Measurements from ENCODE around the gene VPS4B. TPM values are rescaled to one million over a fixed set of nuclear protein-coding genes. Genes with fewer than 3 reads are reported as not detected.

The VPS4B gene
- total and polyA plus RNA-seq, 2 donors (not counting 3 experiments of a cell fraction or from before 2014, with no cell fraction given) = 10.5 to 54.7 TPM

- ChIA-PET CTCF (no interaction called here), POLR2A (no interaction called here)
- Histone ChIP-seq H3K36me3 (ENCODE audit: control insufficient read depth in 2 of 2, extremely low read depth in 1 of 2, insufficient read depth in 2 of 2, low read length in 2 of 2) (no peaks in the 10 kb centered on the region), H3K79me2 (ENCODE audit: control insufficient read depth, insufficient read depth, low read length) (no peaks in the 10 kb centered on the region), H3K9me1 (replicated peaks; ENCODE audit: control insufficient read depth, extremely low read depth, insufficient read depth, low read length) (no peaks in the 10 kb centered on the region), H3K4me3 (replicated peaks in 1 of 3; ENCODE audit: insufficient read depth in 1 of 3, low read depth in 1 of 3, low read length in 3 of 3) (no peak overlapping the region), H3K27me3 (ENCODE audit: control insufficient read depth in 2 of 2, insufficient read depth in 2 of 2, low read length in 2 of 2) (no peaks in the 10 kb centered on the region), H2AFZ (ENCODE audit: low read depth, low read length) (no peak overlapping the region), H4K20me1 (replicated peaks; ENCODE audit: control insufficient read depth, extremely low read depth, insufficient read depth, low read length) (no peaks in the 10 kb centered on the region), H3K9ac (replicated peaks; ENCODE audit: extremely low read depth, insufficient read depth, low read length) (no peak overlapping the region), H3K4me2 (ENCODE audit: insufficient read depth, low read length) (no peak overlapping the region), H3K27ac (ENCODE audit: insufficient read depth, low read depth, low read length) (no peak overlapping the region), H3K9me3 (replicated peaks; ENCODE audit: control insufficient read depth, insufficient read depth, low read length) (no peaks in the 10 kb centered on the region), H3K4me1 (ENCODE audit: control insufficient read depth, extremely low read depth, insufficient read depth, low read length) (no peaks in the 10 kb centered on the region)
- no peak for DNase-seq (ENCODE audit: low read depth, low spot score)
- no peak for FAIRE-seq
- TF ChIP-seq, protein P1, sequence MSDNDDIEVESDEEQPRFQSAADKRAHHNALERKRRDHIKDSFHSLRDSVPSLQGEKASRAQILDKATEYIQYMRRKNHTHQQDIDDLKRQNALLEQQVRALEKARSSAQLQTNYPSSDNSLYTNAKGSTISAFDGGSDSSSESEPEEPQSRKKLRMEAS (IDR thresholded peaks at IDR 0.05; ENCODE audit: insufficient read depth, insufficient read length) = no peak
- no peak for TF ChIP-seq POLR2A (IDR thresholded peaks at IDR 0.05; ENCODE audit: low read depth, low read length)
- TF ChIP-seq MYC (IDR thresholded peaks at IDR 0.05; ENCODE audit: low read depth, low read length) = no peak
- TF ChIP-seq, protein P2, sequence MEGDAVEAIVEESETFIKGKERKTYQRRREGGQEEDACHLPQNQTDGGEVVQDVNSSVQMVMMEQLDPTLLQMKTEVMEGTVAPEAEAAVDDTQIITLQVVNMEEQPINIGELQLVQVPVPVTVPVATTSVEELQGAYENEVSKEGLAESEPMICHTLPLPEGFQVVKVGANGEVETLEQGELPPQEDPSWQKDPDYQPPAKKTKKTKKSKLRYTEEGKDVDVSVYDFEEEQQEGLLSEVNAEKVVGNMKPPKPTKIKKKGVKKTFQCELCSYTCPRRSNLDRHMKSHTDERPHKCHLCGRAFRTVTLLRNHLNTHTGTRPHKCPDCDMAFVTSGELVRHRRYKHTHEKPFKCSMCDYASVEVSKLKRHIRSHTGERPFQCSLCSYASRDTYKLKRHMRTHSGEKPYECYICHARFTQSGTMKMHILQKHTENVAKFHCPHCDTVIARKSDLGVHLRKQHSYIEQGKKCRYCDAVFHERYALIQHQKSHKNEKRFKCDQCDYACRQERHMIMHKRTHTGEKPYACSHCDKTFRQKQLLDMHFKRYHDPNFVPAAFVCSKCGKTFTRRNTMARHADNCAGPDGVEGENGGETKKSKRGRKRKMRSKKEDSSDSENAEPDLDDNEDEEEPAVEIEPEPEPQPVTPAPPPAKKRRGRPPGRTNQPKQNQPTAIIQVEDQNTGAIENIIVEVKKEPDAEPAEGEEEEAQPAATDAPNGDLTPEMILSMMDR (IDR thresholded peaks at IDR 0.05; ENCODE audit: extremely low read depth in 1 of 2, insufficient read depth in 1 of 2, low read depth in 1 of 2, low read length in 2 of 2) = no peak
- no peak for TF ChIP-seq EZH2 (IDR thresholded peaks at IDR 0.05; ENCODE audit: borderline replicate concordance, low read depth, low read length, severe bottlenecking)
- intact Hi-C loops (cut with micrococcal nuclease) (no loop called here), dilution Hi-C loops (cut with MboI; ENCODE audit: extremely low pct_ligation_motif_present, low sequenced_read_pairs) (no loop called here)
- no TSS peak for BruUV-seq (replicated peaks)
Measured at GRCh38 chr18:63449426-63449825, 27.1 kb upstream of the VPS4B start.

DNA sequence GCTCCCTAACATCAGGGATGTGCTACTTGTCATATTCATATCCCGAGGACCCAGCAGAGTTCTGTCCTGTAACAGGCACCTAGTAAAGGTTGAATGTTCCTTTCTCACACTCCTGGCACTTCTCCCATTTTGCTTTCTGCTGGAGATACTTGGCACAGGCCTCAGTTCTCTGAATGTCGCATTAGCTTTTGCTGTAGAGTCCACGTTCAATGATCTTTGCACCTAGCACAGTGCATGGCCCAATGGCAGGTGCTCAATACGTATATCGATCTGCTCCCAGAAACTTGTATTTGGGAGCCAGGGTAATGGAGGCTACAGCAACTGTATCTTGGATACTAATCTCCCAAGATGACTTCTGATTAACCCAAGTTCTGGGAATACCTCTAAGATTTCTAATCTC lies 24.8 kb upstream of the VPS4B start:
- H3K27ac ChIP-seq (ENCODE audit: insufficient read depth, low read depth, low read length) = no peak overlapping the region
- dilution Hi-C loops (cut with MboI; ENCODE audit: extremely low pct_ligation_motif_present, low sequenced_read_pairs) = no loop called here
- H3K79me2 ChIP-seq (ENCODE audit: control insufficient read depth, insufficient read depth, low read length) = no peaks in the 10 kb centered on the region
- CTCF ChIA-PET = no interaction called here
- H3K4me1 ChIP-seq (ENCODE audit: control insufficient read depth, extremely low read depth, insufficient read depth, low read length) = no peaks in the 10 kb centered on the region
- no peaks in the 10 kb centered on the region for H4K20me1 ChIP-seq (replicated peaks; ENCODE audit: control insufficient read depth, extremely low read depth, insufficient read depth, low read length)
- no peak overlapping the region for H3K4me3 ChIP-seq (replicated peaks in 1 of 3; ENCODE audit: insufficient read depth in 1 of 3, low read depth in 1 of 3, low read length in 3 of 3)
- H2AFZ ChIP-seq (ENCODE audit: low read depth, low read length) = no peak overlapping the region
- DNase-seq (ENCODE audit: low read depth, low spot score) = no peak
- H3K36me3 ChIP-seq (ENCODE audit: control insufficient read depth in 2 of 2, extremely low read depth in 1 of 2, insufficient read depth in 2 of 2, low read length in 2 of 2) = no peaks in the 10 kb centered on the region
- no peaks in the 10 kb centered on the region for H3K9me3 ChIP-seq (replicated peaks; ENCODE audit: control insufficient read depth, insufficient read depth, low read length)
- H3K4me2 ChIP-seq (ENCODE audit: insufficient read depth, low read length) = no peak overlapping the region
- intact Hi-C loops (cut with micrococcal nuclease) = no loop called here
- no peaks in the 10 kb centered on the region for H3K27me3 ChIP-seq (ENCODE audit: control insufficient read depth in 2 of 2, insufficient read depth in 2 of 2, low read length in 2 of 2)
- no TSS peak for BruUV-seq (replicated peaks)
- H3K9ac ChIP-seq (replicated peaks; ENCODE audit: extremely low read depth, insufficient read depth, low read length) = no peak overlapping the region
- POLR2A ChIA-PET = no interaction called here
- H3K9me1 ChIP-seq (replicated peaks; ENCODE audit: control insufficient read depth, extremely low read depth, insufficient read depth, low read length) = no peaks in the 10 kb centered on the region
- no peak for FAIRE-seq
- TF ChIP-seq EZH2 (IDR thresholded peaks at IDR 0.05; ENCODE audit: borderline replicate concordance, low read depth, low read length, severe bottlenecking) = no peak
- no peak for TF ChIP-seq GATA2 (IDR thresholded peaks at IDR 0.05; ENCODE audit: insufficient read depth, insufficient read length, low read depth, low read length)
- no peak for TF ChIP-seq FOS (IDR thresholded peaks at IDR 0.05; ENCODE audit: borderline replicate concordance, insufficient read depth, low read length)
- no peak for TF ChIP-seq POLR2A (IDR thresholded peaks at IDR 0.05; ENCODE audit: low read depth, low read length)
- TF ChIP-seq JUN (IDR thresholded peaks at IDR 0.05; ENCODE audit: borderline replicate concordance, insufficient read depth, insufficient read length, low read depth) = no peak
- TF ChIP-seq, protein P1 (IDR thresholded peaks at IDR 0.05; ENCODE audit: insufficient read depth, insufficient read length) = no peak
- no peak for TF ChIP-seq MYC (IDR thresholded peaks at IDR 0.05; ENCODE audit: low read depth, low read length)
- TF ChIP-seq, protein P2 (IDR thresholded peaks at IDR 0.05; ENCODE audit: extremely low read depth in 1 of 2, insufficient read depth in 1 of 2, low read depth in 1 of 2, low read length in 2 of 2) = no peak
- TF ChIP-seq POLR2AphosphoS5 (IDR thresholded peaks at IDR 0.05; ENCODE audit: insufficient read depth, low read depth, low read length) = no peak
